Smooth muscle cell (in vitro differentiated cells): ENCODE results near the gene EFCAB9. TPM values are rescaled to one million over a fixed set of nuclear protein-coding genes. Genes with fewer than 3 reads are reported as not detected.
"Not testable (repeated sequence)": the region's sequence is repeated elsewhere in the genome, so short reads cannot be mapped to it uniquely, and the experiment has no call there.

Experiments
- DNase-seq: peaks from one replicate; lab custom pipeline; 2025; ENCODE audit not compliant: unreplicated experiment; lab: John Stamatoyannopoulos, UW
- H2AFZ ChIP-seq: fragments of 200-600 bp; sonication (generic); 2 replicates; pipeline ENCODE4 v1.6.0; 2016; ENCODE audit warnings: antibody characterized with exemption, low read depth, mild to moderate bottlenecking
- H3F3A ChIP-seq: fragments of 200-600 bp; sonication (generic); 2 replicates; pipeline ENCODE4 v1.6.0; 2017; ENCODE audit warnings: antibody characterized with exemption, low read depth
- H3K27ac ChIP-seq: fragments of 200-600 bp; sonication (generic); 2 replicates; pipeline ENCODE4 v1.5.1; 2016; ENCODE audit warnings: low read depth, mild to moderate bottlenecking
- H3K27me3 ChIP-seq: fragments of 200-600 bp; sonication (generic); 2 replicates; pipeline ENCODE4 v1.6.1; 2016; ENCODE audit warnings: low read depth, mild to moderate bottlenecking
- H3K36me3 ChIP-seq: fragments of 200-600 bp; sonication (generic); 2 replicates; pipeline ENCODE4 v1.5.1; 2016; ENCODE audit warnings: low read depth
- H3K4me1 ChIP-seq: fragments of 200-600 bp; sonication (generic); 2 replicates; pipeline ENCODE4 v1.5.1; 2016; ENCODE audit warnings: low read depth
- H3K4me2 ChIP-seq: fragments of 200-600 bp; sonication (generic); 2 replicates; pipeline ENCODE4 v1.6.0; 2016; ENCODE audit warnings: mild to moderate bottlenecking
- H3K4me3 ChIP-seq: fragments of 200-600 bp; sonication (generic); 2 replicates; pipeline ENCODE4 v1.5.1; 2016; ENCODE audit warnings: mild to moderate bottlenecking
- H3K79me2 ChIP-seq: fragments of 200-600 bp; sonication (generic); 2 replicates; pipeline ENCODE4 v1.6.0; 2016; ENCODE audit warnings: low read depth, mild to moderate bottlenecking
- H3K9ac ChIP-seq: fragments of 200-600 bp; sonication (generic); 2 replicates; pipeline ENCODE4 v1.6.0; 2016; ENCODE audit warnings: low read depth
- H3K9me3 ChIP-seq: fragments of 200-600 bp; sonication (generic); replicated peaks from 2 replicates; pipeline ENCODE4 v1.5.1; 2016; ENCODE audit warnings: low read depth
- H4K20me1 ChIP-seq: fragments of 200-600 bp; sonication (generic); 2 replicates; pipeline ENCODE4 v1.6.0; 2016; ENCODE audit warnings: low read depth
- CTCF ChIP-seq: fragments of 200-600 bp; sonication (generic); IDR thresholded peaks from 2 replicates; pipeline ENCODE4 v1.5.1; 2017; ENCODE audit warnings: borderline replicate concordance, mild to moderate bottlenecking, antibody characterized with exemption; ENCODE audit not compliant: insufficient read depth, poor library complexity, severe bottlenecking
- WGBS: methylation state at CpG from one replicate; pipeline ENCODE4 v1.1.7; 2016; ENCODE audit warnings: low lambda C conversion rate; 5-methylcytosine and 5-hydroxymethylcytosine counted together
- polyA plus RNA-seq: library from polyadenylated mRNA; unstranded; fragments of >200 nt; fragmentation: Nextera tagmentation; extraction: Ambion mirVana; gene quantifications from 2 replicates; pipeline ENCODE4 v1.2.1, GENCODE V29; 2016
- total RNA-seq: library from RNA; depleted of rRNA; stranded (reverse); fragments of >200 nt; gene quantifications from 2 replicates; pipeline ENCODE4 v1.2.3, GENCODE V29; 2014

EFCAB9 gene
- total and polyA plus RNA-seq, 2 experiments from 2014 or later: not detected

GRCh38 chr5:172153695-172154094 is 40.3 kb upstream of the EFCAB9 start:
- no peaks in the 10 kb centered on the region for H3F3A ChIP-seq

GRCh38 chr5:172155101-172155500 is 38.9 kb upstream of the EFCAB9 start:
- not testable (repeated sequence) for H3K9ac ChIP-seq, H3F3A ChIP-seq, H3K9me3 ChIP-seq, H3K4me2 ChIP-seq, DNase-seq, H3K4me1 ChIP-seq, H3K27ac ChIP-seq, H3K4me3 ChIP-seq, H3K79me2 ChIP-seq, H2AFZ ChIP-seq, H3K27me3 ChIP-seq, H3K36me3 ChIP-seq
- WGBS: 94% methylated on average over 9 of the region's 9 CpGs
- H4K20me1 ChIP-seq: peaks cover 14% of the 10 kb centered on the region

More at GRCh38 chr5:172153695-172154094, 40.3 kb upstream of the EFCAB9 start:
- TF ChIP-seq CTCF: no peak
- Histone ChIP-seq H3K9ac (no peak overlapping the region), H3K36me3 (no peaks in the 10 kb centered on the region), H4K20me1 (peaks cover 2% of the 10 kb centered on the region), H3K27ac (no peak overlapping the region), H3K27me3 (no peaks in the 10 kb centered on the region), H2AFZ (no peak overlapping the region), H3K4me2 (no peak overlapping the region), H3K4me1 (no peaks in the 10 kb centered on the region), H3K4me3 (no peak overlapping the region), H3K9me3 (no peaks in the 10 kb centered on the region), H3K79me2 (no peaks in the 10 kb centered on the region)
- no peak for DNase-seq
- WGBS: 100% methylated on average over 3 of the region's 3 CpGs

- H3K4me1 ChIP-seq: no peaks in the 10 kb centered on the region
- no peak overlapping the region for H3K4me3 ChIP-seq
- H3K9ac ChIP-seq: no peak overlapping the region
- TF ChIP-seq CTCF: no peak
- H3K79me2 ChIP-seq: peaks cover 7% of the 10 kb centered on the region
- H3K4me2 ChIP-seq: no peak overlapping the region
- H3F3A ChIP-seq: no peaks in the 10 kb centered on the region
- no peak for DNase-seq
- H3K27me3 ChIP-seq: no peaks in the 10 kb centered on the region
- H3K36me3 ChIP-seq: no peaks in the 10 kb centered on the region
- peaks cover 22% of the 10 kb centered on the region for H4K20me1 ChIP-seq
- no peak overlapping the region for H2AFZ ChIP-seq
- H3K27ac ChIP-seq: no peak overlapping the region
- no peaks in the 10 kb centered on the region for H3K9me3 ChIP-seq
- 98% methylated on average over 13 of the region's 13 CpGs for WGBS
These were observed 37.4 kb upstream of the EFCAB9 start for GRCh38 chr5:172156541-172156994.

GRCh38 chr5:172159016-172159415 is 35.0 kb upstream of the EFCAB9 start:
- Histone ChIP-seq H3K4me2 (no peak overlapping the region), H3F3A (no peaks in the 10 kb centered on the region), H3K27me3 (no peaks in the 10 kb centered on the region), H3K27ac (no peak overlapping the region), H3K9me3 (no peaks in the 10 kb centered on the region), H3K9ac (no peak overlapping the region), H4K20me1 (peaks cover 44% of the 10 kb centered on the region), H3K4me1 (no peaks in the 10 kb centered on the region), H3K4me3 (no peak overlapping the region), H3K36me3 (no peaks in the 10 kb centered on the region), H3K79me2 (peaks cover 9% of the 10 kb centered on the region), H2AFZ (no peak overlapping the region)
- TF ChIP-seq CTCF: no peak
- 92% methylated on average over 8 of the region's 8 CpGs for WGBS
- DNase-seq: no peak
